Measurements from ENCODE around the gene CX3CL1.
"Not testable (repeated sequence)": the region's sequence is repeated elsewhere in the genome, so short reads cannot be mapped to it uniquely, and the experiment has no call there.

The CX3CL1 gene

DNA sequence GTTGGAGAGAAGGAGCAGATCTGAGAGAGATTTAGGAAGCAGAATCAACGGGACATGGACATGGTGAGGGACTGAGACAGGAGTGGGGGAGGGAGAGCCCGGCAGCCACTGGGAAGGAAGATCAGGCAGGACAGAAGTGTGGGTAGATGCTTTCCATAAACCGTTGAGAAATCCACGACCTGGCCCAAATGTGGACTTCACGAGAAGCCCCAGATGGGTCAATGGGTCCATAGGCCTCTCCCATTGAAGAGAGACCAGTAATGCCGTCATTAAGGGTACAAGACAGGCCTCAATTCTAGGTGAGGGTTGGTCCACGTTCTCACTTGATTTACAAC is 14.2 kb upstream of the CX3CL1 start:
- no peak for DNase-seq

DNA sequence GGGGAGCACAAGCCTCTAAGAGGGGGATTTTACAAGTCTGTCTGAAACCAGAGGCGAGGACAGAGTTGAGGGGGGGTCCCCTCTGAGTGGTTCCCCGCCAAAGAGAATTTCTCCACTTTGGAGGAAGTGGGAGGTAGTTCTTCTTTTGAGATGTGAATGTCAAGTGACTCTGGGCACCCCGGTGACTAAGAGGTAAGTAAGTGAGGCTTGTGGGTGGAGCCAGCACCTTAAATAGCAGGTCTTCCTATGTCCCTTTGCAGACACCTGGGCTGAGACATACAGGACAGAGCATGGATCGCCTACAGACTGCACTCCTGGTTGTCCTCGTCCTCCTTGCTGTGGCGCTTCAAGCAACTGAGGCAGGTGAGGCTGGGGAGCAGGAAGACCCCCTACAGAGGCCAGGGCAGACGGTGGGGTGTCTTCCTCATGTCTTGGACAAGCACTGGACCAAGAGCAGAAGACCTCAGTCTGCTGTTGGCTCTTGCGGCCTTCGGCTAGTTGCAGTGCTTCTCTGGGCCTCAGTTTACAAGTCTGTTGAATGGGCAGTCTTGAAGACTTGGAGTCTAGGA is 13.7 kb upstream of the CX3CL1 start, which contains the start of gene CCL22:
CCL22 (plus strand) TSS at position 257 of the 569 bp plus-strand sequence; CDS start at position 291, 34 bp downstream.
- no peak for DNase-seq

DNA sequence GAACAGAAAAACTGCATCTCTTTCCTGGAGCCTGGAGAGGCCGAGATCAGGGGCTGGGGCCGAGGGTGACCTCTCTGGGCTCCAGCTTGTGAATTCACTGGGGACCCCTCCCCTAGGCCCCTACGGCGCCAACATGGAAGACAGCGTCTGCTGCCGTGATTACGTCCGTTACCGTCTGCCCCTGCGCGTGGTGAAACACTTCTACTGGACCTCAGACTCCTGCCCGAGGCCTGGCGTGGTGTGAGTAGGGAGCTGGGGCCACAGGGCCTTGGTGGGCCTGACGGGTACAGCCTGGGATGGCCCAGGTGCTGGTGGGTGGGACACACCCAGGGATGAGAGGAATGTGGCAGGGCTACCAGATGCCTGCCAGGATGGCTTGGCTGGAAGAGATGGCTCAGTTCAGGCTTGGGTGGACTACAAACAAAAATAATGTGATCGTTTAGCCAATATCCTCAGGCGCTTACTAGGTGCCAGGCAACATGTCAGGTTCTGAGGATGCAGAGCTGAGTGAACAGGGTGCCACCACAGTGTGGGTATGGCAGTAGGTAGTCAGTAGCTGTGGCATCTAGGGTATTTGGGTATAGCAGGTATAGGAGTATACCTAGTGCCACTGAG is 11.9 kb upstream of the CX3CL1 start:
- no peak for DNase-seq

DNA sequence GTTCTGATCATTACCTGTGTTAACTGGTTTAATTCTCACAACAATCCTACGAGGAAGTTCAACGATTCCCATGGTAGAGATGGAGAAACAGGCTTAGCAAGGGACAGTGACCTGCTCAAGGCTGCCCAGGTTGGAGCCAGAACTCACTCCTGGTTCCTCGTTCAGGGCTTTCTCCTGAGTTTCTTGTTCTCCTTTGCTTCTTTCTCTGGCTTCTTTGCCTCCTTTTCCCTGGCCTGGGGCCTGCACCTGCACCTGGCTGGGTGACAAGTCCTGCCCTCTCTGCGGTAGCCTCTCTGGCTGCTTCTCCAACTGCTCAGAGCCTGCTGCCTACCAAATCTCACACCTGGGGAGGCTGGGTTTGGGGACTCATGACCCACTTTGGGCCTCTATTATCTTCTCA is 10.9 kb upstream of the CX3CL1 start:
- DNase-seq = no peak

DNA sequence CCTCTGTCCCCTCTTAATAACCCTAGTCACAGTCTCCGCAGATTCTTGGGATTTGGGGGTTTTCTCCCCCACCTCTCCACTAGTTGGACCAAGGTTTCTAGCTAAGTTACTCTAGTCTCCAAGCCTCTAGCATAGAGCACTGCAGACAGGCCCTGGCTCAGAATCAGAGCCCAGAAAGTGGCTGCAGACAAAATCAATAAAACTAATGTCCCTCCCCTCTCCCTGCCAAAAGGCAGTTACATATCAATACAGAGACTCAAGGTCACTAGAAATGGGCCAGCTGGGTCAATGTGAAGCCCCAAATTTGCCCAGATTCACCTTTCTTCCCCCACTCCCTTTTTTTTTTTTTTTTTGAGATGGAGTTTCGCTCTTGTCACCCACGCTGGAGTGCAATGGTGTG is 8.1 kb upstream of the CX3CL1 start:
- DNase-seq = no peak

DNA sequence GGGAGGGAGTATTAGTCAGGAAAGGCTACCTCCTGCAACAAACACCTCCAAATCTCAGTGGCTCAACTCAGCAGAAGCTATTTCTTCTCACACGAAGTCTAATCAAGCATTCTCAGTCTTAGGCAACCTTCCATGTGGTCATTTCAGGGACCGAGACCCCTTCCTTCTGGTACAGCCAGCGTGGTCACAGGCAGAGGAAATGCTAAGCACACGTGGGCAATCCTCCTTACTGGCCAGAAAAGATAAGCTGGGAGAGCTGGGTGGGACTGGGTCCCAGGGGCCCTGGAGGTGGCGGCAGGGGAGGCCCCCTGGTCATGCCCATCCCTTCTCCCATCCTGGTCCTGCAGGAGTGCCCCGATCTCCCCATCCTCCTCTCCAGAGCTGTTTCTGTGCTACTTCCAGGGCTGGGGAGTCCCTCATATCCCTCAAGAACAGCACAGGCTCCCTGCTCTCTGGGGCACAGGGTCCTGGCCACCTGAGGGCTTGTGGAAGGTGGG is 5.7 kb upstream of the CX3CL1 start:
- no peak for DNase-seq

DNA sequence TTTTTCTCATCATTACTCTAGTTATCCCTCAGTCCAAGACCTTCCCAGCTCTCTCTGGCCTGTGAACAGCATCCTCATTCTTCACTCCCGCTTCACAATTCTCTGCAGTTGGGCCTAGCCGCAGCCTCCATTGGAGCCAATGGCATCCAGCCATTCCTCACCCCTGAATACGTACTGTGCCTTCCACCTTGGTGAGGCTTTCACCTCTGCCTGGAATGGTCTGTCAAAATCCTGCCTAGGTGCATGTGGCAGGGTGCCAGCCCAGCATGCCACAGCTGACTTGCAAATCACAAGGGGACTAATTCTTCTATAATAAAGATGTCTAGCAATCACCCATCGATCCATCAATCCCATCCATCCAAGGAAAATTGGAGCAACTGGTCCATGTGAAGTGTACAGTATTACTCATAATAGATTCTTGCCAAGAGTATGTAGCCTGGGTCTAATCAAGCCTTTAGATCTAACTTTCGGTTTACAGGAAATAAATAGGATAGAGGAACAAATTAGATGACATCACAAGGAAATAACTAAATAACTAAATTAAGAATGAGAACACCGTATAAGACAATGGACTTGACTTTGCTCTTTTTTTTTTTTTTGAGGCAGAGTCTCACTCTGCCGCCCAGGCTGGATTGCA is 5.1 kb upstream of the CX3CL1 start:
- peak; percentile 2 for DNase-seq

DNA sequence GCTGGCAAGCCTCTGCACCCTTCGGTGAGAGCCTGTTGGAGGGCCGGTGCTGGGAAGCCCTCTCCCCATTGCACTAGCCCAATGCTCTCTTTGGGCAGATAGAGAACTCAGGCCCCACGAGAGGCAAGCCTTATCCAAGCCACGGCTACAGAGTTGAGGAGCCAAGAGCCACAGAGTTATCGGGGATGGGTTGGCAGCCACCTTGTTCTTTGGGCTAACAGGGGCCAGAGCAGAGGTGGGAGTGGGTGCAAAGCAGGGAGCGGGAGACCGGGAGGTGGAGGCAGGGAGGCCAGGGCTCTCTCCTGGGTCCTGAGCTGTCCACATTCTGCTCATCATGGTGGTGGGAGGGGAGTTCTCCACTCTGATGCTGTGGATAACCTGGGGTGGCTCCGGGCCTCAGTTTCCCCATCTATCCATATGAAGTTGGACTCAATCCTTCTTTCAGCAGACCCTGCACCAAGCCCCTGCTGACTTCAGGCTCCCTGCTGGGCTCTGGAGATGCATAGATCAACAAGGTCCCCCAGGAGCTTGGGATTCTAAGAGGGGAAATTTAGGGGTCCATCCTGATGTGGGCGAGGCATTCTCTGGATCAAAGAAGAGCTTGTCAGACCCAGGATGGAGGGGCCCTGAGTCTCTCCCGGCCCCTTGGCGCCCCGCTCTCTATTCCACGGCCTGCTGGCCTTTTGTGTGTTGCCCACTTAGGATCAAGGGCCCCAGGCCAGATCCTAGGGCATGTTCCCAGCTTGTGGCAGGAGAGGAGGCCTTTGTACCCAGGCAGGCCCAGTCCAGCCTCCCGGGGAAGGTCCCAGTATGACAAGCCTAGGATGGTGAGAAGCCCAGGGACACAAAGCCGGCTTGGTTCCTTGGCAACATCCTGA is 557 bp upstream of the CX3CL1 start:
- no peak for DNase-seq

DNA sequence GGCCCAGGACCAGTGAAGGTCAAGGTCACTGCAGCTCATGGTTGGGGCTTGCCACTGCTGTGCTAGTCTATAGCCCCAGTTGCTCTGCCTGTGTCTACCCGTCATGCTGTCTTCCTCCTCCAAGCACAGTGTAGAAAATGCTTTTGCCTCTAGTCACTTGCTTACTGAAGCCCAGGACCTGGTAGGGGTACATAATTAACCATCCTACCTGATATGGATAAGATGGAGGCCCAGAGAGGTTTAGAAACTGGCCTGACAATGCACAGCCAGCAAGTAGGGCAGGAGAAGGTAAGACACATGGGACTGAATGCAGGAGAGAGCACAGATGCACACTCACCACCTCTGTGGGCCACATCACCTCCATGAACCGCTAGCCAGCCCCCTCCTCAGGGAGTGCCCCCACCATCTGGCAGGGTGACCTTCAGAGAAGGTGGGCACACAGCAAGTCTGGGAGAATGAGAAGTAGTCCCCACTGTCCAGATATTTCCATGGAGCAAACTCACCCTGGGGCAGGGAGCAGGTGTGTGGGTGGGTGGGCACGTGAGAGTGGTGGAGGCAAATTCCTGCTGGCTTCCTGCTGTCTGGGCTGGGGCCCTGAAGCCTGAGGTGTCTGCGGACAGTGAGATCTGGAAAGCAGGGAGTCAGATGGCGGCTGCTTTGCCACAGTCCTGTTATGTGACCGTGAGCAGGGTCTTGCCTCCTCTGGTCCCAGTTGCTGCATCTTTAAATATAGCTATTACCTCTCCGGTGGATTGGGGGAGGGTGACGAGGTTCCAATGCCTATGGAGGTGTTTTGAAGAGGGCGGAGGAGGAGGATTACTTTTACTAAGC is 1.0 kb downstream of the CX3CL1 start:
- no peak for DNase-seq

DNA sequence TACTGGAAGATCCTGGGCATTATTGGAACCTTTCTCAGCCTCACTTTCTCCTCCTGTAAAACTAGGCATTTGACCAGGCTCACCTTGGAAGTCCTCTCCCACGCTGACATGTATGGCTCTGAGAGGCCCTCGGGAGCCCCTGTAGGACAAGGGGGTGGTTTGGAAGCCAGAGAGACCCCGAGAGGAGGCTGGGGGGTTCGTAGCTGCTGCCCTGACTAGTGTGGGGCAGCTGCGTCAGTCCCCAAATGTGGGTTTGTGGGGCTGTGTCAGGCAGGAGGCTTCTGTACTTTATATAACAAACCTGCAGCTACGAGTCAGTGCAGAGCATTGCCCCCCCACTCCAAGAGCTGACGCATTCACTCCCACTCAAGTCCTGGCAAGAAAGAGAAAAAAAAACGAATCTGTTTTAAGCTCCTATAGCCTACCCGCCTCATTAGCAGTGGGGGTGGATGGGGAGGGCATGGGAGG is 1.8 kb downstream of the CX3CL1 start:
- no peak for DNase-seq

DNA sequence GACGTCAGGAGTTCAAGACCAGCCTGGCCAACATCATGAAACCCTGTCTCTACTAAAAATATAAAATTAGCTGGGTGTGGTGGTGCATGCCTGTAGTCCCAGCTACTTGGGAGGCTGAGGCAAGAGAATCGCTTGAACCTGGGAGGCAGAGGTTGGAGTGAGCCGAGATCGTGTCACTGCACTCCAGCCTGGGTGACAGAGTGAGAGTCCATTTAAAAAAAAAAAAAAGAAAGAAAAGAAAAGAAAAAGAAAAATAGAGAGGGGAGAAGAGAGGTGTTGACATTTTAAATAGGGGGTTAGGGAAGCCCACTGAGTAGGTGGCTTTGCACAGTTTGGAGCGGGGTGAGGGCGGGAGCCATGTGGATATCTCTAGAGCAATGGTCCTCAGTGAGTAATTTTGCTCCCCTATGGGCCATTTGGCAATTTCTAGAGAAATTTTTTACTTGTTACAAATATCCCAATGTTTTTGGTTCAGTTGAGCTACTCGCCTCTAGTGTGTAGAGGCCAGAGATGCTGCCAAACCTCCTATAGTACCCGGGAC is 2.7 kb downstream of the CX3CL1 start:
- DNase-seq = not testable (repeated sequence)

DNA sequence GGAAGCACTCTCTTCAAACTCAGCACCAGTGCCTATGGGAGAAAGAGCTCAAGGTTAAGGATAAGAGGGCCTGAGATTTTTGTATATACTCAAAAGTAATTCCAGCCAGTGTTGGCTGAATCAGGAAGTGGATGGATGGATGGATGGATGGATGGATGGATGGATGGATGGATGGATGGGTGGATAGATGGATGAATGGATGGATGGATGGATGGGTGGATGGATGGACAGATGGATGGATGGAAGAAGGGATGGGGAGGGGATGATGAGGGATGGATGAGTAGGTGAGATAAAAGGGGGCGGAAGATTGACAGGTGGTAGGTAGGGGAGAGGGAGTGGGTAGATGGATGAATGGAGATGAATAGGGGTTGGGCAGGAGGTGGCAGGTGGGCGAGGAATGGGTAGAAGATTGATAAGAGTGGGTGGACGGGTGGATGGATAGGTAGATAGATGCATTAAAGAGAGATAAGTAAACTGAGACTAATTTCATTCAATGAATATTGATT is 4.1 kb downstream of the CX3CL1 start:
- no peak for DNase-seq

DNA sequence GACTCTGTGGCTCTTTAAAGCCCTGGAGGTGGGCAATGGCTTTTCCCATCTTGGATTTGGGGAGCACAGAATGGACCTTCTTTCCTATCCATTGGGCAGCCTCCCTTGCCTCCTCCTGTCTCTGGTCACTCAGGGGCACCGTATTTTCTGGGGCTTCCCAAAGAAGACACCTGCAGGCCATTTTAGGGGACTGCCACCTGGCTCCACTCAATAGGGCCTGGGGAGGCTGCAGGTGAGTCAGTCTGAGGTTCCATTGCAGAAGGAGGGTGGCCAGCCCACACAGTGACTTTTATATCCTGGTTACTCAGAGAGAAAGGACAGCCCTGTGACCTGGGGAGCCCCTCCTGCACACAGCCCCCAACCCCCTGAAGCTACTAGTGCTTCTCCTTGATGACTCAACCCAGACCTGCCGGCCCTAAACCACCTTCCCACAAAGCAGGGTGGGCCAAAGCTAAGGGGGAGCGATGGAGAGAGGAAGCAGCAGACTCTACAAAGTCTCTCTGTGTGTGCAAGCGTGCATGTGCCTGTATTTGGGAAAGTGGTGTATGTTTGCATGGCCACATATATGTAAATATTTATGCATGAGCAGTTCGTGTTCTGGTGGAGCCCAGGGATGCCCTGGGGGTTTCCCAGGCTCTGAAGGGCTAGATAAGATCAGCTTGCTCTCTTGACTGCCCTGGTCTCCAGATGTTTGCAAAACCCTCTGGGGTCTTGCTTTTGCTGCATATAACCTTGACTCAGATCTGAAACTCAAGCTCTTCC is 5.0 kb downstream of the CX3CL1 start:
- DNase-seq = no peak

DNA sequence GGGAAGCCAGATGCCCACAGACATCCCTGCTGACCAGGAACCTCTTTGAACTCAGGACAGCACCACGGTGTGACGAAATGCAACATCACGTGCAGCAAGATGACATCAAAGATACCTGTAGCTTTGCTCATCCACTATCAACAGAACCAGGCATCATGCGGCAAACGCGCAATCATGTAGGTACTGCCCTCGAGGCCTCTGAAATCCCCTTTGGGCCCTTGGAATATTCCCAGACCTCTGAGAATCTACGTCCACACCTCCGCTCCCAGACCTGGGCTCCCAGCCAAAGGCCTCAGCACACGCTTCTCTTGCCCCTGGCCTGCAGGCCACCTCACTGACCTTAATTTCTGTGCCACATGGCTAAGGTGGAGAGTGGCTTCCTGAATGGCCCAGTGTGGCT is 7.3 kb downstream of the CX3CL1 start:
- no peak for DNase-seq

DNA sequence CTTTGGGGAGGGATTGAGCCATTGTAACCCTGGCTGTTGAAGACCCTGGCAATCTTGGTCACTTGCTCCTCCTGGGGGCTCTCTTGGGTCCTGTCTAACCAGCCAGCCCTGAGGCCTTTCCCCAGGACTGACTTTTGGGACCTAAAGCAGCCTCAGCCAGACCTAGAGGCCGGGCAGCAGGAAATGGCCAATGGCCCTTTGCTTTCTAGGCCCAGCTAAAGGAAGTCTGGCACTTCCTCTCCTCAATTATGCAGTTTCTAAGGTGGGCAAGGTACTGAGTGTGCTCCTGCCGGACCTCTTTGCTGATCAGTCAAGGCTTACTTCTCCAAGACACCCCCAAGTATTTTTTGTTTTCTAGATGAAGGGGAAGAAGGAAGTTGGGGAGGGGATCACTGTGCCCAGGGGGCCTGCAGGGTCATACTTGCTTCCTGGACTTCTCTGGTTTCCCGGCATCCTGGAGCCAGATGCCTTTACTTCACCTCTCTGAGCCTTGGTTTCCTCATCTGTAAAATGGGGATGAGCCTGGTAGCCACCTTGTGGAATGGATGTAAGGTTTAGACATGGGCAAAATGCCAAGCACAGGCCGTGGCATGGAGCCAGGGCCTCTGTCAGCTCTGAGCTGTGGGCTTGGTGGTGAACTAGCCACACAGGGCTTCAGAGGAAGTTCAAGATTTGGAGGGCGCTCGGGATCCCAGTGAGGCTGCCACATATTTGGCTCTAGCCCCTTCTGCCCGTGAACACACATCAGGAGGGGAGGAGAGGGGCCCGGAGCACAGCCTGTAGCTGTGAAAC is 8.6 kb downstream of the CX3CL1 start:
- no peak for DNase-seq

DNA sequence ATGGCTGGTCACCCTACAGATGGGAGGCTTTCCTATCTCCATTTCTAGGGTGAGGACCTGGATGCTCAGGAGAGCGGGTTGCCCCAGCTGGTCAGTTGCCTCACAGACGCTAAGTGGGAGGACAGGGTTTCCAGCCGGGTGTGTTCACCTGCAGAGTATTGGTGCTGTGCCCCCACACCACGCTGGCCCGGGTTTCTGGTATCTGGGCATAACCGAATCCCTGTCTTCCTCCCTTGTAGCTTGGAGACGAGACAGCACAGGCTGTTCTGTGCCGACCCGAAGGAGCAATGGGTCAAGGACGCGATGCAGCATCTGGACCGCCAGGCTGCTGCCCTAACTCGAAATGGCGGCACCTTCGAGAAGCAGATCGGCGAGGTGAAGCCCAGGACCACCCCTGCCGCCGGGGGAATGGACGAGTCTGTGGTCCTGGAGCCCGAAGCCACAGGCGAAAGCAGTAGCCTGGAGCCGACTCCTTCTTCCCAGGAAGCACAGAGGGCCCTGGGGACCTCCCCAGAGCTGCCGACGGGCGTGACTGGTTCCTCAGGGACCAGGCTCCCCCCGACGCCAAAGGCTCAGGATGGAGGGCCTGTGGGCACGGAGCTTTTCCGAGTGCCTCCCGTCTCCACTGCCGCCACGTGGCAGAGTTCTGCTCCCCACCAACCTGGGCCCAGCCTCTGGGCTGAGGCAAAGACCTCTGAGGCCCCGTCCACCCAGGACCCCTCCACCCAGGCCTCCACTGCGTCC is 9.7 kb downstream of the CX3CL1 start:
- DNase-seq = no peak

DNA sequence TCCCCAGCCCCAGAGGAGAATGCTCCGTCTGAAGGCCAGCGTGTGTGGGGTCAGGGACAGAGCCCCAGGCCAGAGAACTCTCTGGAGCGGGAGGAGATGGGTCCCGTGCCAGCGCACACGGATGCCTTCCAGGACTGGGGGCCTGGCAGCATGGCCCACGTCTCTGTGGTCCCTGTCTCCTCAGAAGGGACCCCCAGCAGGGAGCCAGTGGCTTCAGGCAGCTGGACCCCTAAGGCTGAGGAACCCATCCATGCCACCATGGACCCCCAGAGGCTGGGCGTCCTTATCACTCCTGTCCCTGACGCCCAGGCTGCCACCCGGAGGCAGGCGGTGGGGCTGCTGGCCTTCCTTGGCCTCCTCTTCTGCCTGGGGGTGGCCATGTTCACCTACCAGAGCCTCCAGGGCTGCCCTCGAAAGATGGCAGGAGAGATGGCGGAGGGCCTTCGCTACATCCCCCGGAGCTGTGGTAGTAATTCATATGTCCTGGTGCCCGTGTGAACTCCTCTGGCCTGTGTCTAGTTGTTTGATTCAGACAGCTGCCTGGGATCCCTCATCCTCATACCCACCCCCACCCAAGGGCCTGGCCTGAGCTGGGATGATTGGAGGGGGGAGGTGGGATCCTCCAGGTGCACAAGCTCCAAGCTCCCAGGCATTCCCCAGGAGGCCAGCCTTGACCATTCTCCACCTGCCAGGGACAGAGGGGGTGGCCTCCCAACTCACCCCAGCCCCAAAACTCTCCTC is 10.4 kb downstream of the CX3CL1 start:
- no peak for DNase-seq

Measured in NCI-H345 (cell line).